K562 (cell line): ENCODE results near the gene SOX6. TPM values are rescaled to one million over a fixed set of nuclear protein-coding genes. Genes with fewer than 3 reads are reported as not detected.

ENCODE experiments used
- BCOR ChIP-seq: fragments of 450-650 bp; IDR thresholded peaks from 2 replicates; pipeline ENCODE4 v1.6.1; 2016
- CTCF ChIP-seq, 3 experiments: IDR thresholded peaks in 2 of 3; conservative IDR thresholded peaks in 1 of 3; 2 replicates each; pipeline ENCODE4 v1.5.1; 2011 to 2012; ENCODE audit warnings: low read length in 3 of 3, mild to moderate bottlenecking in 3 of 3, control low read depth in 2 of 3, improper control_type of control experiment in 1 of 3, inconsistent platforms in 1 of 3, low read depth in 1 of 3, mixed read lengths in 1 of 3, moderate library complexity in 1 of 3; ENCODE audit not compliant: insufficient read depth in 2 of 3
- CXXC5 ChIP-seq: fragments of 250-450 bp; sonication (Bioruptor Pico); IDR thresholded peaks from 2 replicates; pipeline ENCODE4 v1.8.0; 2022; ENCODE audit warnings: inconsistent platforms, mild to moderate bottlenecking, moderate library complexity
- GATA2 ChIP-seq: sonication (generic); formaldehyde crosslinking; IDR thresholded peaks from 2 replicates; pipeline ENCODE4 v1.4.0; 2020; ENCODE audit warnings: mild to moderate bottlenecking, missing genetic modification reagents
- MAFF ChIP-seq: IDR thresholded peaks from 2 replicates; pipeline ENCODE4 v1.6.1; 2012; ENCODE audit warnings: low read length, improper control_type of control experiment
- MAFG ChIP-seq: fragments of 450-650 bp; conservative IDR thresholded peaks from 2 replicates; pipeline ENCODE4 v1.6.1; 2016; ENCODE audit warnings: missing genetic modification characterization, missing compliant biosample characterization
- NR0B1 ChIP-seq: fragments of 450-650 bp; IDR thresholded peaks from one replicate; pipeline ENCODE4 v1.6.1; 2018; ENCODE audit warnings: mild to moderate bottlenecking, moderate library complexity; ENCODE audit not compliant: partially characterized antibody
- PRMT5 ChIP-seq: sonication (generic); formaldehyde crosslinking; IDR thresholded peaks from 2 replicates; pipeline ENCODE4 v1.5.0; 2020; ENCODE audit warnings: missing genetic modification reagents
- RCOR1 ChIP-seq, 2 experiments: IDR thresholded peaks; 2 replicates each; pipeline ENCODE4 v1.6.1; 2012; ENCODE audit warnings: low read depth in 2 of 2, low read length in 2 of 2, borderline replicate concordance in 1 of 2, improper control_type of control experiment in 1 of 2
- TAF9B ChIP-seq: fragments of 450-650 bp; IDR thresholded peaks from 2 replicates; pipeline ENCODE4 v1.6.1; 2018; ENCODE audit warnings: mild to moderate bottlenecking; ENCODE audit not compliant: partially characterized antibody
- ZKSCAN8 ChIP-seq: fragments of 200-800 bp; sonication (Bioruptor generic); IDR thresholded peaks from 2 replicates; pipeline ENCODE4 v1.6.1; 2016; ENCODE audit warnings: missing genetic modification characterization, missing compliant biosample characterization
- ZNF407 ChIP-seq: fragments of 450-650 bp; IDR thresholded peaks from 2 replicates; pipeline ENCODE4 v1.6.1; 2016; ENCODE audit warnings: low read depth
- polyA plus RNA-seq, 8 experiments: library from polyadenylated mRNA; depleted of rRNA in 4 of 8; stranded (reverse) in 5 of 8; unstranded in 3 of 8; fragments of >200 nt; fragmentation: Nextera tagmentation in 2 of 8; fragmentation: Illumina TruSeq in 1 of 8; extraction: Ambion mirVana in 2 of 8; extraction: Trizol in 1 of 8; gene quantifications; 2 replicates each; pipeline versions ENCODE4 v1.2.1 to v1.2.3, GENCODE V29; 2011 to 2014; ENCODE audit warnings: inconsistent platforms in 1 of 8, missing spikeins in 1 of 8
- total RNA-seq, 7 experiments: library from RNA; depleted of rRNA in 6 of 7; stranded (reverse); fragments of >200 nt in 6 of 7; fragmentation: Illumina TruSeq in 2 of 7; extraction: Trizol in 2 of 7; gene quantifications; 2 replicates each; pipeline versions ENCODE4 v1.2.1 to v1.2.3, GENCODE V29; 2011 to 2021; ENCODE audit warnings: low replicate concordance in 1 of 7
- TF ChIP-seq, protein P1 (sequence below), 2 experiments: fragments of 450-650 bp in 1 of 2; sonication (generic) in 1 of 2; formaldehyde crosslinking; conservative IDR thresholded peaks; 2 replicates each; pipeline versions ENCODE4 v1.4.0 to v1.8.1; 2020 to 2022; ENCODE audit warnings: mild to moderate bottlenecking in 1 of 2, missing genetic modification reagents in 1 of 2
- TF ChIP-seq, protein P2 (sequence below): fragments of 200-800 bp; sonication (Bioruptor generic); IDR thresholded peaks from 2 replicates; pipeline ENCODE4 v1.6.1; 2017; ENCODE audit warnings: missing genetic modification characterization, missing compliant biosample characterization

SOX6 gene
- total and polyA plus RNA-seq, 9 of the 15 experiments (the other 6 are each of a cell fraction or from before 2014, with no cell fraction given), result 0.89 to 8.7 (median 5.7) TPM

DNA sequence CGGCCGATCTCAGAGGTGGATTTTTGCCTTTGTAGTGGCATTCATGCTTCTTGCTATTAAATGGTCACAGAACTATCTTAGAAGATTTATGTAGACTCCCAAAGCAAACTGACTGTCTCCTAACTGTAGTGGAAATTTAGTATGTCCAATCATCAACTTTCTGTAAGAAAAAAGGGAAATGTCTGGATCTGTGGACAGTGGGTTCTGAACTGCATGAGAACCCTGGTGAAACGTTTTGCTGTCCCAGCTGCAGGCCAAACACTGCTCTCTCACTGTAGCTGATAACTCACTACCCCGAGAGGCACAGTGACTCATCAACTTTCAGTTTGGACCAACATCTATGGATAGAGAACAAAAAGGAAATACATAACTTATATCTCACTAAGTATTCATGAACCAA is 387.1 kb downstream of the SOX6 start (continued):
- TF ChIP-seq ZNF407, result no peak
- no peak for TF ChIP-seq NR0B1
- TF ChIP-seq CTCF (IDR thresholded peaks at IDR 0.05 in 2 of 3, conservative IDR thresholded peaks at IDR 0.05 in 1 of 3; ENCODE audit: insufficient read depth in 2 of 3, low read depth in 1 of 3, low read length in 3 of 3), result no peak
- TF ChIP-seq GATA2, result 0 out of 2 replicates have a peak, but pooled peaks have one; percentile 26
- TF ChIP-seq MAFG (tag), result peak; percentile 97
- peak; percentile 97 for TF ChIP-seq MAFF
- no peak for TF ChIP-seq PRMT5 (CRISPR knock-in tag)
- TF ChIP-seq BCOR, result no peak
- TF ChIP-seq, protein P1, sequence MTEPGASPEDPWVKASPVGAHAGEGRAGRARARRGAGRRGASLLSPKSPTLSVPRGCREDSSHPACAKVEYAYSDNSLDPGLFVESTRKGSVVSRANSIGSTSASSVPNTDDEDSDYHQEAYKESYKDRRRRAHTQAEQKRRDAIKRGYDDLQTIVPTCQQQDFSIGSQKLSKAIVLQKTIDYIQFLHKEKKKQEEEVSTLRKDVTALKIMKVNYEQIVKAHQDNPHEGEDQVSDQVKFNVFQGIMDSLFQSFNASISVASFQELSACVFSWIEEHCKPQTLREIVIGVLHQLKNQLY (CRISPR knock-in tag; conservative IDR thresholded peaks at IDR 0.05), result no peak
- 0 out of 2 replicates have a peak, but pooled peaks have one; percentile 65 for TF ChIP-seq ZKSCAN8 (CRISPR knock-in tag)
- TF ChIP-seq RCOR1 (IDR thresholded peaks at IDR 0.05; ENCODE audit: borderline replicate concordance in 1 of 2, low read depth in 2 of 2, low read length in 2 of 2), result peak in 1 of 2 experiments; percentile 46; a peak in 1 of 4 replicates
- peak; percentile 45 for TF ChIP-seq CXXC5 (CRISPR knock-in tag)
- TF ChIP-seq TAF9B, result peak; percentile 81
- TF ChIP-seq, protein P2, sequence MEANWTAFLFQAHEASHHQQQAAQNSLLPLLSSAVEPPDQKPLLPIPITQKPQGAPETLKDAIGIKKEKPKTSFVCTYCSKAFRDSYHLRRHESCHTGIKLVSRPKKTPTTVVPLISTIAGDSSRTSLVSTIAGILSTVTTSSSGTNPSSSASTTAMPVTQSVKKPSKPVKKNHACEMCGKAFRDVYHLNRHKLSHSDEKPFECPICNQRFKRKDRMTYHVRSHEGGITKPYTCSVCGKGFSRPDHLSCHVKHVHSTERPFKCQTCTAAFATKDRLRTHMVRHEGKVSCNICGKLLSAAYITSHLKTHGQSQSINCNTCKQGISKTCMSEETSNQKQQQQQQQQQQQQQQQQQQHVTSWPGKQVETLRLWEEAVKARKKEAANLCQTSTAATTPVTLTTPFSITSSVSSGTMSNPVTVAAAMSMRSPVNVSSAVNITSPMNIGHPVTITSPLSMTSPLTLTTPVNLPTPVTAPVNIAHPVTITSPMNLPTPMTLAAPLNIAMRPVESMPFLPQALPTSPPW (CRISPR knock-in tag), result peak; percentile 44; the same call in 1 of the 2 replicates
